Measurements from ENCODE around the gene OAF. TPM values are rescaled to one million over a fixed set of nuclear protein-coding genes. Genes with fewer than 3 reads are reported as not detected.

Gene OAF
- total RNA-seq, 2 donors from 2014 or later, result 1.7 to 3.6 TPM

GRCh38 chr11:120188371-120188770 is 22.5 kb upstream of the OAF start:
- 92 to 100% methylated on average over 1 to 5 of the region's 5 CpGs for whole genome bisulfite sequencing, 2 experiments (ENCODE audit: insufficient coverage in 1 of 2, insufficient read length in 1 of 2)
- TF ChIP-seq, protein P1, sequence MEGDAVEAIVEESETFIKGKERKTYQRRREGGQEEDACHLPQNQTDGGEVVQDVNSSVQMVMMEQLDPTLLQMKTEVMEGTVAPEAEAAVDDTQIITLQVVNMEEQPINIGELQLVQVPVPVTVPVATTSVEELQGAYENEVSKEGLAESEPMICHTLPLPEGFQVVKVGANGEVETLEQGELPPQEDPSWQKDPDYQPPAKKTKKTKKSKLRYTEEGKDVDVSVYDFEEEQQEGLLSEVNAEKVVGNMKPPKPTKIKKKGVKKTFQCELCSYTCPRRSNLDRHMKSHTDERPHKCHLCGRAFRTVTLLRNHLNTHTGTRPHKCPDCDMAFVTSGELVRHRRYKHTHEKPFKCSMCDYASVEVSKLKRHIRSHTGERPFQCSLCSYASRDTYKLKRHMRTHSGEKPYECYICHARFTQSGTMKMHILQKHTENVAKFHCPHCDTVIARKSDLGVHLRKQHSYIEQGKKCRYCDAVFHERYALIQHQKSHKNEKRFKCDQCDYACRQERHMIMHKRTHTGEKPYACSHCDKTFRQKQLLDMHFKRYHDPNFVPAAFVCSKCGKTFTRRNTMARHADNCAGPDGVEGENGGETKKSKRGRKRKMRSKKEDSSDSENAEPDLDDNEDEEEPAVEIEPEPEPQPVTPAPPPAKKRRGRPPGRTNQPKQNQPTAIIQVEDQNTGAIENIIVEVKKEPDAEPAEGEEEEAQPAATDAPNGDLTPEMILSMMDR (conservative IDR thresholded peaks at IDR 0.05), result no peak
- H3K9me3 Mint-ChIP-seq, result peaks cover 7% of the 10 kb centered on the region
- H3K27me3 Mint-ChIP-seq (ENCODE audit: insufficient read depth), result peaks cover 30% of the 10 kb centered on the region
- no peak overlapping the region for H3K4me3 ChIP-seq (ENCODE audit: low read length)
- no peak for DNase-seq
- no peaks in the 10 kb centered on the region for H3K36me3 ChIP-seq (ENCODE audit: control insufficient read depth, insufficient read depth, low read length)
- no peaks in the 10 kb centered on the region for H3K9me3 ChIP-seq (ENCODE audit: control insufficient read depth, low read length)
- no peaks in the 10 kb centered on the region for H3K27me3 ChIP-seq (ENCODE audit: control insufficient read depth, insufficient read depth, low read length, poor library complexity, severe bottlenecking)
- H3K9ac ChIP-seq (ENCODE audit: extremely low read depth, low read length, poor library complexity, severe bottlenecking), result no peak overlapping the region
- peaks cover 2% of the 10 kb centered on the region for H3K4me1 Mint-ChIP-seq
- no peak overlapping the region for H3K4me3 Mint-ChIP-seq
- no peaks in the 10 kb centered on the region for H3K4me1 ChIP-seq (ENCODE audit: control insufficient read depth, insufficient read depth, low read length)
- H3K36me3 Mint-ChIP-seq (ENCODE audit: low read depth), result no peaks in the 10 kb centered on the region
- no peak overlapping the region for H3K27ac Mint-ChIP-seq
- H3K27ac ChIP-seq (ENCODE audit: low read depth, low read length), result no peak overlapping the region

- TF ChIP-seq, protein P1 (conservative IDR thresholded peaks at IDR 0.05), result no peak
- H3K4me1 ChIP-seq (ENCODE audit: control insufficient read depth, insufficient read depth, low read length), result no peaks in the 10 kb centered on the region
- H3K27ac ChIP-seq (ENCODE audit: low read depth, low read length), result no peak overlapping the region
- H3K27ac Mint-ChIP-seq, result no peak overlapping the region
- peaks cover 2% of the 10 kb centered on the region for H3K4me1 Mint-ChIP-seq
- no peaks in the 10 kb centered on the region for H3K36me3 ChIP-seq (ENCODE audit: control insufficient read depth, insufficient read depth, low read length)
- H3K9ac ChIP-seq (ENCODE audit: extremely low read depth, low read length, poor library complexity, severe bottlenecking), result no peak overlapping the region
- H3K4me3 Mint-ChIP-seq, result no peak overlapping the region
- H3K27me3 ChIP-seq (ENCODE audit: control insufficient read depth, insufficient read depth, low read length, poor library complexity, severe bottlenecking), result no peaks in the 10 kb centered on the region
- H3K27me3 Mint-ChIP-seq (ENCODE audit: insufficient read depth), result peaks cover 28% of the 10 kb centered on the region
- no peaks in the 10 kb centered on the region for H3K36me3 Mint-ChIP-seq (ENCODE audit: low read depth)
- no peaks in the 10 kb centered on the region for H3K9me3 ChIP-seq (ENCODE audit: control insufficient read depth, low read length)
- no peak overlapping the region for H3K4me3 ChIP-seq (ENCODE audit: low read length)
- no peak for DNase-seq
- whole genome bisulfite sequencing, 2 experiments (ENCODE audit: insufficient coverage in 1 of 2, insufficient read length in 1 of 2), result 86% methylated on average over 4 of the region's 4 CpGs
- H3K9me3 Mint-ChIP-seq, result peaks cover 7% of the 10 kb centered on the region
These were observed 21.9 kb upstream of the OAF start for GRCh38 chr11:120188811-120189455.

DNA sequence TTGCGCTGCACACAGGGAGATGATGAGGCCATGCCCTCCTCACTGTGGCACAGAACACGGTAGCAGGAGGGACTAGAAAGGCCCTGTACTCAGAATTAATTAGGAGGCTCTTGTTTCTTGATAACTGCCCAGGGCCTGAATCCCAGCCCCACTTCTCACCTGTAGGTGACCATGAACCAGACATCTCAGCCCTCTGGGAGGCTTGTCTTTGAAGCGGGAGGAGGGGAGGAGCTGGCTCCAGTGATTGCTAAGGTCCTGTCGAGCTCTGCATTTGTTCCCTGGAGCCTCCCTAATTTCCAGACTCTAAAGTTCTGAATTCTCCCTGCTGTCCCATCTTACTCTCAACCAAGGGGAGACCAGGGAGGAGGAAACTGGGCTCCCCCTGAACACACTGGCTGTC is 19.8 kb upstream of the OAF start:
- TF ChIP-seq, protein P1 (conservative IDR thresholded peaks at IDR 0.05), result peak; percentile 35
- Histone ChIP-seq H3K36me3 (ENCODE audit: control insufficient read depth, insufficient read depth, low read length) (no peaks in the 10 kb centered on the region), H3K4me1 (ENCODE audit: control insufficient read depth, insufficient read depth, low read length) (no peaks in the 10 kb centered on the region), H3K9me3 (ENCODE audit: control insufficient read depth, low read length) (no peaks in the 10 kb centered on the region), H3K9ac (ENCODE audit: extremely low read depth, low read length, poor library complexity, severe bottlenecking) (no peak overlapping the region), H3K27me3 (ENCODE audit: control insufficient read depth, insufficient read depth, low read length, poor library complexity, severe bottlenecking) (no peaks in the 10 kb centered on the region), H3K27ac (ENCODE audit: low read depth, low read length) (no peak overlapping the region), H3K4me3 (ENCODE audit: low read length) (no peak overlapping the region)
- Mint-ChIP-seq H3K27ac (no peak overlapping the region), H3K27me3 (ENCODE audit: insufficient read depth) (peaks cover 37% of the 10 kb centered on the region), H3K4me1 (no peaks in the 10 kb centered on the region), H3K36me3 (ENCODE audit: low read depth) (no peaks in the 10 kb centered on the region), H3K9me3 (peaks cover 7% of the 10 kb centered on the region), H3K4me3 (no peak overlapping the region)
- peak; percentile 66 for DNase-seq
- WGBS, 2 experiments (ENCODE audit: insufficient coverage in 1 of 2, insufficient read length in 1 of 2), result 79 to 83% methylated on average over 3 to 4 of the region's 4 CpGs
